IMR-90 (cell line): Measurements from ENCODE around the gene GLI1. TPM values are rescaled to one million over a fixed set of nuclear protein-coding genes. Genes with fewer than 3 reads are reported as not detected.

Source experiments
- ATAC-seq: fragments of 200-7000 bp; cut with Tn5 transposase; 2 replicates; pipeline ENCODE4 v1.9.1; 2020; ENCODE audit warnings: low read depth, mild to moderate bottlenecking, moderate library complexity
- BruUV-seq: library from RNA; stranded (reverse); fragments of 400-500 nt; replicated peaks from 2 replicates; lab custom pipeline; 2021; lab: Mats Ljungman, UMichigan
- CTCF ChIA-PET: fragments of 300-600 bp; formaldehyde crosslinking; extraction: SDS; loops from one replicate; lab custom pipeline; 2021; ENCODE audit warnings: antibody characterized with exemption; lab: Yijun Ruan, JAX
- POLR2A ChIA-PET: fragments of 300-600 bp; sonication (Branson Sonifier 250); formaldehyde crosslinking; loops from one replicate; lab custom pipeline; 2022; ENCODE audit warnings: antibody characterized with exemption; ENCODE audit not compliant: unreplicated experiment; lab: Charles Lee
- DNase-seq: peaks from one replicate; pipeline ENCODE4 v3.0.0; 2013
- H2AFZ ChIP-seq: replicated peaks from 2 replicates; pipeline ENCODE3; 2013; ENCODE audit warnings: low read length, mild to moderate bottlenecking; ENCODE audit not compliant: poor library complexity
- H2AK5ac ChIP-seq: 2 replicates; pipeline ENCODE4 v1.6.1; 2013; ENCODE audit warnings: low read depth, low read length, inconsistent platforms
- H2AK9ac ChIP-seq: replicated peaks from 2 replicates; pipeline ENCODE3; 2013; ENCODE audit warnings: mild to moderate bottlenecking, low read depth, low read length, moderate library complexity; ENCODE audit not compliant: poor library complexity
- H2BK120ac ChIP-seq: 2 replicates; pipeline ENCODE4 v1.6.1; 2013; ENCODE audit warnings: low read depth, low read length, inconsistent platforms
- H2BK15ac ChIP-seq: 3 replicates; pipeline ENCODE4 v1.6.1; 2013; ENCODE audit warnings: low read depth, low read length, inconsistent platforms
- H2BK20ac ChIP-seq: 2 replicates; pipeline ENCODE4 v1.6.1; 2013; ENCODE audit warnings: low read depth, mild to moderate bottlenecking, inconsistent platforms, low read length, moderate library complexity
- H2BK5ac ChIP-seq: 2 replicates; pipeline ENCODE4 v1.6.1; 2013; ENCODE audit warnings: mild to moderate bottlenecking, low read depth, low read length, inconsistent platforms; ENCODE audit not compliant: poor library complexity, severe bottlenecking
- H3K14ac ChIP-seq: replicated peaks from 2 replicates; pipeline ENCODE4 v1.6.1; 2013; ENCODE audit warnings: low read depth, low read length, inconsistent platforms
- H3K18ac ChIP-seq: 2 replicates; pipeline ENCODE4 v1.6.1; 2013; ENCODE audit warnings: low read depth, low read length, control low read depth
- H3K23ac ChIP-seq: 2 replicates; pipeline ENCODE4 v1.6.1; 2013; ENCODE audit warnings: low read depth, low read length, inconsistent platforms
- H3K27ac ChIP-seq: 2 replicates; pipeline ENCODE4 v1.5.1; 2013; ENCODE audit warnings: mild to moderate bottlenecking, control low read depth, low read length; ENCODE audit not compliant: insufficient read depth
- H3K27me3 ChIP-seq: 2 replicates; pipeline ENCODE4 v1.6.1; 2013; ENCODE audit warnings: low read length; ENCODE audit not compliant: control insufficient read depth, insufficient read depth
- H3K36me3 ChIP-seq: 2 replicates; pipeline ENCODE4 v1.6.1; 2013; ENCODE audit warnings: low read length, mixed read lengths; ENCODE audit not compliant: control insufficient read depth, insufficient read depth
- H3K4ac ChIP-seq: 2 replicates; pipeline ENCODE4 v1.6.1; 2013; ENCODE audit warnings: low read depth, low read length, inconsistent platforms
- H3K4me1 ChIP-seq: 2 replicates; pipeline ENCODE4 v1.6.1; 2013; ENCODE audit warnings: low read length, mixed read lengths; ENCODE audit not compliant: control insufficient read depth, insufficient read depth
- H3K4me2 ChIP-seq: 2 replicates; pipeline ENCODE4 v1.6.1; 2013; ENCODE audit warnings: low read depth, mild to moderate bottlenecking, control low read depth, low read length, moderate library complexity
- H3K4me3 ChIP-seq: 2 replicates; pipeline ENCODE4 v1.5.1; 2013; ENCODE audit warnings: low read depth, mild to moderate bottlenecking, control low read depth, low read length, moderate library complexity; ENCODE audit not compliant: insufficient read depth
- H3K56ac ChIP-seq: 2 replicates; pipeline ENCODE4 v1.6.1; 2013; ENCODE audit warnings: low read length, inconsistent platforms; ENCODE audit not compliant: insufficient read depth; ENCODE audit errors: extremely low read depth
- H3K79me1 ChIP-seq, 2 experiments: 2 replicates each; pipeline ENCODE4 v1.6.1; 2013; ENCODE audit warnings: low read length in 2 of 2, inconsistent platforms in 1 of 2, low read depth in 1 of 2
- H3K9ac ChIP-seq: 2 replicates; pipeline ENCODE4 v1.6.1; 2013; ENCODE audit warnings: low read depth, low read length, control low read depth
- H3K9me1 ChIP-seq: 2 replicates; pipeline ENCODE4 v1.6.1; 2013; ENCODE audit warnings: low read length, inconsistent platforms; ENCODE audit not compliant: insufficient read depth
- H3K9me3 ChIP-seq: 2 replicates; pipeline ENCODE4 v1.6.1; 2013; ENCODE audit warnings: low read length; ENCODE audit not compliant: control insufficient read depth, insufficient read depth
- H4K20me1 ChIP-seq: 2 replicates; pipeline ENCODE4 v1.6.1; 2013; ENCODE audit warnings: low read length, inconsistent platforms; ENCODE audit not compliant: insufficient read depth
- H4K5ac ChIP-seq: 2 replicates; pipeline ENCODE4 v1.6.1; 2013; ENCODE audit warnings: mild to moderate bottlenecking, low read depth, low read length, control low read depth
- H4K8ac ChIP-seq, 2 experiments: 2 replicates each; pipeline ENCODE4 v1.6.1; 2013; ENCODE audit warnings: low read depth in 2 of 2, low read length in 2 of 2, control low read depth in 1 of 2, inconsistent platforms in 1 of 2
- H4K91ac ChIP-seq: 2 replicates; pipeline ENCODE4 v1.6.1; 2013; ENCODE audit warnings: low read depth, low read length, inconsistent platforms; ENCODE audit not compliant: insufficient read depth
- BHLHE40 ChIP-seq: fragments of 150-350 bp; IDR thresholded peaks from 2 replicates; pipeline ENCODE4 v1.6.1; 2016; ENCODE audit warnings: mild to moderate bottlenecking, low read depth, low read length
- CEBPB ChIP-seq: IDR thresholded peaks from 2 replicates; pipeline ENCODE4 v1.6.1; 2012; ENCODE audit warnings: low read depth, low read length, improper control_type of control experiment
- CHD1 ChIP-seq: IDR thresholded peaks from 2 replicates; pipeline ENCODE4 v1.6.1; 2012; ENCODE audit warnings: low read depth, low read length, improper control_type of control experiment
- FOS ChIP-seq: fragments of 150-350 bp; IDR thresholded peaks from 2 replicates; pipeline ENCODE4 v1.6.1; 2016; ENCODE audit warnings: low read depth, low read length
- MAZ ChIP-seq: IDR thresholded peaks from 2 replicates; pipeline ENCODE4 v1.6.1; 2012; ENCODE audit warnings: low read depth, mild to moderate bottlenecking, low read length, improper control_type of control experiment, moderate library complexity, borderline replicate concordance
- MXI1 ChIP-seq: IDR thresholded peaks from 2 replicates; pipeline ENCODE4 v1.6.1; 2012; ENCODE audit warnings: low read depth, mild to moderate bottlenecking, low read length, moderate library complexity, borderline replicate concordance
- NFE2L2 ChIP-seq: fragments of 150-350 bp; IDR thresholded peaks from 2 replicates; pipeline ENCODE4 v1.6.1; 2016; ENCODE audit warnings: low read depth, mild to moderate bottlenecking, low read length
- RAD21 ChIP-seq: IDR thresholded peaks from 2 replicates; pipeline ENCODE4 v1.6.1; 2012; ENCODE audit warnings: low read length, improper control_type of control experiment
- RCOR1 ChIP-seq: IDR thresholded peaks from 2 replicates; pipeline ENCODE4 v1.6.1; 2012; ENCODE audit warnings: mild to moderate bottlenecking, low read length, improper control_type of control experiment; ENCODE audit not compliant: insufficient replicate concordance
- RFX5 ChIP-seq: IDR thresholded peaks from 2 replicates; pipeline ENCODE4 v1.8.0; 2012; ENCODE audit warnings: low read depth, mild to moderate bottlenecking, low read length, moderate library complexity
- SMC3 ChIP-seq: fragments of 150-350 bp; IDR thresholded peaks from 2 replicates; pipeline ENCODE4 v1.6.1; 2016; ENCODE audit warnings: low read depth, mild to moderate bottlenecking, antibody characterized with exemption, low read length, moderate library complexity
- WGBS, 2 experiments: methylation state at CpG; one replicate each; pipeline versions ENCODE4 v1.1.5 to v1.1.7; 2013; ENCODE audit warnings: missing lambda C conversion rate in 2 of 2; ENCODE audit not compliant: insufficient read length in 1 of 2; ENCODE audit errors: extremely low coverage in 2 of 2; 5-methylcytosine and 5-hydroxymethylcytosine counted together
- dilution Hi-C: fragments of 300-500 bp; cut with HindIII; formaldehyde crosslinking; loops from one replicate; pipeline ENCODE4 v1.14.3; 2018; ENCODE audit warnings: low sequenced_read_pairs; ENCODE audit not compliant: unreplicated experiment
- in situ Hi-C: fragments of 300-500 bp; cut with MboI; formaldehyde crosslinking; loops from 3 replicates; pipeline ENCODE4 v1.14.3; 2019; ENCODE audit warnings: low sequenced_read_pairs, inconsistent platforms, mixed read lengths
- intact Hi-C: fragments of 100-400 bp; cut with micrococcal nuclease; formaldehyde crosslinking; loops from 2 replicates; pipeline ENCODE4 v1.10.0; 2022
- polyA plus RNA-seq, 3 experiments: library from polyadenylated mRNA; depleted of rRNA; stranded (reverse); fragments of >200 nt; gene quantifications; 2 replicates each; pipeline ENCODE4 v1.2.3, GENCODE V29; 2012; ENCODE audit warnings: low replicate concordance in 1 of 3
- total RNA-seq: library from RNA; depleted of rRNA; stranded (reverse); fragments of >200 nt; gene quantifications from 2 replicates; pipeline ENCODE4 v1.2.3, GENCODE V29; 2012
- TF ChIP-seq, protein P1 (sequence below): conservative IDR thresholded peaks from 2 replicates; pipeline ENCODE4 v1.5.1; 2012; ENCODE audit warnings: mild to moderate bottlenecking, low read depth, low read length, improper control_type of control experiment
- TF ChIP-seq, protein P2 (sequence below): fragments of 150-350 bp; IDR thresholded peaks from 2 replicates; pipeline ENCODE4 v1.6.1; 2017; ENCODE audit warnings: mild to moderate bottlenecking, antibody characterized with exemption, low read length, low read depth

GLI1 gene
- total and polyA plus RNA-seq, 2 of the 4 experiments (the other 2 are of a cell fraction) = 1.3 to 3.8 TPM

DNA sequence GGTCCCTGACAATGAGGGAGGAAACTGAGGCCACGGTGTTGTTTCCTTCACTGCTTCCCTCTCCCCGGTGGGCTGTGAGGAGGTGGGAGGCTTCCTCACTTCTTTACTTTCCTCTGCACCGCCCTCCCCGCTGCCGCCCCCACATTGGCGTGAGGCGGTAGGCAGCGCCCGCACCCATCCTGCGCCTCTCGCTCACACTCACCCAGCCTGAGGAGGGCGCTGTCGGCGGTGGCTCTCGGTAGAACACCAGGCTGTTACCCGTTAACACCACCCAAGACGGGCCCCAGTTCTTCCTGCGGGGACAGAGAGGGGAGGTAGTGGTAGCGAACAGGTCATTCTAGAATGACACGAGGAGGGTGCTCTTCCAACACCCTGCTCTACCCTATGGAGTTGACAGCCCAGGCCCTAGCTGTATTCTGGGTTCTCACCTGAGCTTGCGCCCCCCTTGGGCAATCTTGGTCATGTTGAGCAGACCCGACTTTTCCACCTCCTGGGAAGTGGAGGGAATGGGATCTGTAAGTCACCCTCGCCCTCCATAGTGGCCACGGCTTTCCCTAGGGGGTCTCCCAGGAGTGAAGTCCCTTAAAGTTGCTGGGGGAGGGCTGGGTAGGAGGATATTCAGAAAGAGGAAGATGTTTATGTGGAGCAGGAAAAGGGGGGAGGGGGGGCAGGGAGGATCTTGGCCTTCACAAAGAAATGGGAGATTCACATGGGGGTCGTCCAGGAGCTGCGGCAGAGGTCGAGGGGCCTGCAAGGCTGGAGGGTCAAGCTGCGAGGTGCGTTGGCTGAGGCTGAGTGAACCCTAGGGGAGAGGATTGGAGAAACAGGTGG is 16.8 kb downstream of the GLI1 start (continued):
- no peak for TF ChIP-seq RAD21

DNA sequence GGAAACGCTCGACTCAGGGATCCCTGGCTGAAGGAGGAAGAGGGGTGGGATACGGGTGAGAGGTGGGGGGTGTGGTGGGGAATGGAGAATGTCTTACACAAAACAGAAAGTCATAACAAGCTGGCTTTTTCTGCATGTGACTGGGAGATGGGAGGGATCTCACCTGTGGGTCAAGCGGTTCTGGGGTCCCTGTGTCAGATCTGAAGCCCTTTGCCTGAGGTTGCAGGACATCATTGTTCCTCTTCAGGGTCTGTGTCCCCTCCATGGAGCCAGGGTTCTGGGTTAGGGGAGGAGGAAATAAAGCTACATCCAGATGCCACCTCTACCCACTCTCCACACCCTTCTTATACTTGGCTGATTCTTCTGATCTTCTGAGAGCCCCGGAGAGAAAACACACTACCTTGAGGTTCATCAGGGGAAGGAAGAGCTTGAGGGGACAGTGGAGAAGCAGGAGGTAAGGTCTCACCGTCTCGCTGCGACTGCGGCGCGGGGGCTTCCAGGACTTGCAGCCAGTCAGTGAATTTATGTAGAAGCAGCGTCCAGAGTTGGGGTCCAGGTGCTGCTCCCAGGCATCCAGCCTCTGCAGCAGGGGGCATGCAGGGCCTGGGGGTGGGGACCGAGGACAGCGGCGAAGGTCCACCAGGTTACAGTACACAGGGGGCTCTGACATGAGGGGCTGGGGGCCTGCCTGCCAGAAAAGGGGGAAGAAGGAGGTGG is 17.6 kb downstream of the GLI1 start:
- no peak overlapping the region for H3K4ac ChIP-seq
- no peaks in the 10 kb centered on the region for H4K20me1 ChIP-seq
- no peak overlapping the region for H2AK9ac ChIP-seq
- no peak overlapping the region for H2BK15ac ChIP-seq
- H2BK120ac ChIP-seq = no peak overlapping the region
- H3K79me1 ChIP-seq = no peaks in the 10 kb centered on the region
- intact Hi-C loops (no loop called here), dilution Hi-C loops (no loop called here), in situ Hi-C loops (no loop called here)
- no peak overlapping the region for H3K27ac ChIP-seq
- CTCF ChIA-PET = no interaction called here
- H2AFZ ChIP-seq = peak overlapping the region; percentile 62
- no peak overlapping the region for H4K91ac ChIP-seq
- no peak overlapping the region for H4K5ac ChIP-seq
- DNase-seq (no peak), ATAC-seq (no peak)
- H3K4me3 ChIP-seq = no peak overlapping the region
- 0 out of 2 replicates have a peak, but pooled peaks cover 3% of the 10 kb centered on the region for H3K4me1 ChIP-seq
- no TSS peak for BruUV-seq
- 82% methylated on average over 13 of the region's 15 CpGs; no CpG with 5 or more reads in 1 of the 2 experiments for WGBS, 2 experiments
- H3K14ac ChIP-seq = no peak overlapping the region
- H3K36me3 ChIP-seq = no peaks in the 10 kb centered on the region
- no peak overlapping the region for H2AK5ac ChIP-seq
- H3K4me2 ChIP-seq = no peak overlapping the region
- H3K23ac ChIP-seq = no peak overlapping the region
- H2BK20ac ChIP-seq = no peak overlapping the region
- H3K56ac ChIP-seq = no peak overlapping the region
- peak overlapping the region in 1 of 2 experiments; percentile 52; a peak in 1 of 4 replicates for H4K8ac ChIP-seq
- H3K9me3 ChIP-seq = no peaks in the 10 kb centered on the region; the same call in 1 of the 2 replicates
- H3K9ac ChIP-seq = no peak overlapping the region
- H3K27me3 ChIP-seq = peaks cover 60% of the 10 kb centered on the region
- no peak overlapping the region for H2BK5ac ChIP-seq
- no peak overlapping the region for H3K18ac ChIP-seq
- TF ChIP-seq MAZ (no peak), CHD1 (no peak), FOS (no peak), MXI1 (no peak), RFX5 (no peak), BHLHE40 (no peak), RCOR1 (no peak), SMC3 (no peak), NFE2L2 (no peak), CEBPB (no peak)
- TF ChIP-seq, protein P1, sequence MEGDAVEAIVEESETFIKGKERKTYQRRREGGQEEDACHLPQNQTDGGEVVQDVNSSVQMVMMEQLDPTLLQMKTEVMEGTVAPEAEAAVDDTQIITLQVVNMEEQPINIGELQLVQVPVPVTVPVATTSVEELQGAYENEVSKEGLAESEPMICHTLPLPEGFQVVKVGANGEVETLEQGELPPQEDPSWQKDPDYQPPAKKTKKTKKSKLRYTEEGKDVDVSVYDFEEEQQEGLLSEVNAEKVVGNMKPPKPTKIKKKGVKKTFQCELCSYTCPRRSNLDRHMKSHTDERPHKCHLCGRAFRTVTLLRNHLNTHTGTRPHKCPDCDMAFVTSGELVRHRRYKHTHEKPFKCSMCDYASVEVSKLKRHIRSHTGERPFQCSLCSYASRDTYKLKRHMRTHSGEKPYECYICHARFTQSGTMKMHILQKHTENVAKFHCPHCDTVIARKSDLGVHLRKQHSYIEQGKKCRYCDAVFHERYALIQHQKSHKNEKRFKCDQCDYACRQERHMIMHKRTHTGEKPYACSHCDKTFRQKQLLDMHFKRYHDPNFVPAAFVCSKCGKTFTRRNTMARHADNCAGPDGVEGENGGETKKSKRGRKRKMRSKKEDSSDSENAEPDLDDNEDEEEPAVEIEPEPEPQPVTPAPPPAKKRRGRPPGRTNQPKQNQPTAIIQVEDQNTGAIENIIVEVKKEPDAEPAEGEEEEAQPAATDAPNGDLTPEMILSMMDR = no peak
- TF ChIP-seq, protein P2, sequence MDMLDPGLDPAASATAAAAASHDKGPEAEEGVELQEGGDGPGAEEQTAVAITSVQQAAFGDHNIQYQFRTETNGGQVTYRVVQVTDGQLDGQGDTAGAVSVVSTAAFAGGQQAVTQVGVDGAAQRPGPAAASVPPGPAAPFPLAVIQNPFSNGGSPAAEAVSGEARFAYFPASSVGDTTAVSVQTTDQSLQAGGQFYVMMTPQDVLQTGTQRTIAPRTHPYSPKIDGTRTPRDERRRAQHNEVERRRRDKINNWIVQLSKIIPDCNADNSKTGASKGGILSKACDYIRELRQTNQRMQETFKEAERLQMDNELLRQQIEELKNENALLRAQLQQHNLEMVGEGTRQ = no peak
- POLR2A ChIA-PET = no interaction called here
- H3K9me1 ChIP-seq = no peaks in the 10 kb centered on the region
